NCI-H187 treated with DMSO at 0.1 percent for 48 hours (cell line): ENCODE measurements around the gene HES2.
"Not testable (repeated sequence)": the region's sequence is repeated elsewhere in the genome, so short reads cannot be mapped to it uniquely, and the experiment has no call there.

Experiments used
- DNase-seq: peaks from one replicate; lab custom pipeline; 2025; lab: John Stamatoyannopoulos, UW

HES2 gene

GRCh38 chr1:6437012-6437700, 17.4 kb upstream of the HES2 start:
- DNase-seq, result not testable (repeated sequence)

- DNase-seq, result not testable (repeated sequence)
These were observed 16.6 kb upstream of the HES2 start for GRCh38 chr1:6436277-6436676.

DNA sequence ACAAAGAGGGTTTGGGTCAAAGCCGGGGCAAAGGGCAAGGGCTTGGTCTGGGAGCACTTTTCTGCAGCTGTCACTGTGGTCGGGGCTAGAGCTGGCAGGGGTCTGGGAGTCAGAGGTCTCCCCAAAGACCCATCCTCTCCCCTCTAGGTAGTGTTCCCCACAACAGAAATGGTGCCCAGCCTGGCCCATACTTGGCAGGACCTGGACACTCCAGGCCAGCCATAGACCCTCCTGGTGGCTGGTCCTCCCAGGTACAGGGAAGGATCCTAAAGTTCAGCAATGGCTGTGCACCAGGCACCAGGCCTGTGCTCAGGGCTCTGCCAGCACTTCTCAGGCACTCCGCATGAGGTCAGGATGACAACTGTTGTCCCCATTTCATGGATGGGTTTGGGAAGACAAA, 15.8 kb upstream of the HES2 start:
- DNase-seq, result no peak

GRCh38 chr1:6435129-6435528, 15.4 kb upstream of the HES2 start:
- DNase-seq, result no peak

DNA sequence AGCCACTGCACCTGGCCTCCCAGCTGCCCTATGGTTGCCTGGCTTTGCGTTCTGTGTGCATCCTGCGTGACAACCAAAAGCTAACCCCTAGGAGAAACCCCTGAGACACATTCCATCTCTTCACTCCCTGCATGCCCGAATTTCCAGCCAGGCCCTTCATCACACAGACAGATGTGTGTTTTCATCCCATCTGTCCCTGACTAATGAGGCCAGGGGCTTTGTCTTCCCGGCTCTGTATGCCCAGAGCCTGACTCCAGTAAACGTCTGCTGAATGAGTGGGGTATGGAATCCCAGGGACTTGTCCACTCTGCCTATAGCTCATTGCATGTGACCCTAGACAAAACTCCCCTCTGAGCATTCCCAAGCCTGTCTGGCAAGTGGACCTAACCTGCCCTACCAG, 14.5 kb upstream of the HES2 start:
- no peak for DNase-seq

GRCh38 chr1:6431645-6432579, 12.2 kb upstream of the HES2 start:
- not testable (repeated sequence) for DNase-seq

GRCh38 chr1:6429660-6430411, 10.1 kb upstream of the HES2 start:
- not testable (repeated sequence) for DNase-seq

- DNase-seq, result not testable (repeated sequence)
These were observed 8.7 kb upstream of the HES2 start for GRCh38 chr1:6428453-6428852.

DNA sequence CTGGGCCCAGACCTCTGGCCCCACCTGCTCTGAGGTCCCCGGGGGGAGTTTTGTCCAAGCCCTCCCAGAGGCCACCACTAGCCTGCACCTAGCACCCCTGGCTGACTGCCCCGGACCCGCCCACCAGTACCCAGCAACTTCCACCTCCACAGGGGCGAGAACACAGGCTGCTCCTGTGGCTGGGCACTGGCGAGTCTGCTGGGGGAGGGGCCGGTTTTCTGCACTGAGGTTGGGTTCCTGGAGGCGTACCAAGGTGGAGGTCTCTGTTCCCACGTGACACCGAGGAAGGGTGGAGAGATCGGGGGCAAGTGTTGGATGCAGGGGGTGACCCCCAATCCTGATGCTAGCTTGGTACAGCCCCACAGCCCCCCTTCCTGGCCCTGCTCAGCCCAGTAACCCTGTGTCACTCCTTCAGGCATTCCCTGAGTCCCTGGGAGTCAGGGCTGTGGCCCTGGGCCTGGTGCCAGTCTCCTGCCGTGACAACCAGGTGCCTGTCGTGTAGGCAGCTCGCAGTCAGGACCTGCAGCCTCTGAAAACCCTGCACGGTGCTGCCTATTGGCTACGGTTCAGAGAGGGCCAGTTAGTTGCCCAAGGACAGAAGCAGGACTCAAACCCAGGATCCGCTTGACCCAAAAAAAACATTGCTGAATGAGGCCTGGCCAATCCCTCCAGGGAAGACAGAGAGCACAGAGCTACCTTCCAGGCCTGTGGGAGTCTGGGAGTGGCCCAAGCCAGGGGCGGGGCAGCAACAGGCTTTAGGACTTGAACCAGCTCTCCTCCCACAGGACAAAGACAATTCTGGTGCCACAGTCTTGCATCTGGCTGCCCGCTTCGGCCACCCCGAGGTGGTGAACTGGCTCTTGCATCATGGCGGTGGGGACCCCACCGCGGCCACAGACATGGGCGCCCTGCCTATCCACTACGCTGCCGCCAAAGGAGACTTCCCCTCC, 8.0 kb upstream of the HES2 start:
- no peak for DNase-seq

DNA sequence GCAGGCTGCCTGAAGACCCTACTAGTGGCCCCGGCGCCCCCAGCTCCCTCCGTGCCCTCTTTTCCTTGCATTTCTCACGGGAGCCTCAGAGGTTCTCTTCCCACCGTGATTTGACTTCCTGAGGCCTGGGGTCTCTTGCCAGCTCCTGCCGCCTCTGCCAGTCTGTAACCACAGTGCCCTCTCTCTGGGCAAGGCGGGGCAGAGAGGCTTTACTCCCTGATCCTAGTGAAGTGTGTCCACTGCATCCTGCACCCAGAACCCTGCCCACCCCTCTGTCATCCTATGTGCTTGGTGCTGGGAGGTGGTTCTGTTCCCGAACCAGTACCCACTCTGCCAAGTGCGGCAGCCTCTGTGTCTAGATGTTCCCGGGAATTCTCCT, 7.2 kb upstream of the HES2 start:
- no peak for DNase-seq

DNA sequence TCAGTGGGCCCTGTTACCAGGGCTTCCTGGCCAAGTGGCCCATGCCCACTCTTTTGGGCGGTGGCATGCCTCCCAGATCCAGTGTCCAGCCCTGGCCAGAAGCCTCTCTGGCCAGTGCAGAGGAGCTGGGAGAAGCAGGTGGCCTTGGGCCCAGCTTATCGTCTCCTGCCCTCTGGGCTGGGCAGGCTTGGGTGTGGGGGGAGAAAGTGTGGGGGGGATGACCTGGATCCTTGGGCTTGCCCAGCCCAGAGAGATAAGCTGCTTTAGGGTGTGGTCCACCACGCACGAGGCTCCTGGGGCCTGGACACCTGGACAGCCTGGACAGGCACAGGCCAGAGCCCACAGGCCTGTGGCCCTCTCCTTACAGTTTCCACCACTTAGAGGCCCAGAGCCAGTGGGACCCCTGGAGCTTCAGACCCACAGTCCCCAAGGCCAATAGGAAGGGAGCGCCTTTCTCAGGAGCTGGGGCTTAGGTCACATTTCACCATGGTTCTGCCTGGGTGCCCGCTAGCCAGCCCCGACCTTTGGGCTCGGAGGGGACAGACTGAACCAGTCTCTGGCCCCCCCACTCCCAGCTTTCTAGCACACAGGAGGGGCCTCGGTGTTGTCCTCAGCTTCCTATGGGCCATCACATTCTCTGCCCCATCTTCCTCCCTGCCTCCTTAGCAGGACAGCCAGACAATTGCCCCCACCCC, 6.7 kb upstream of the HES2 start:
- DNase-seq, result no peak

- no peak for DNase-seq
These were observed 5.9 kb upstream of the HES2 start for GRCh38 chr1:6425658-6426057.

DNA sequence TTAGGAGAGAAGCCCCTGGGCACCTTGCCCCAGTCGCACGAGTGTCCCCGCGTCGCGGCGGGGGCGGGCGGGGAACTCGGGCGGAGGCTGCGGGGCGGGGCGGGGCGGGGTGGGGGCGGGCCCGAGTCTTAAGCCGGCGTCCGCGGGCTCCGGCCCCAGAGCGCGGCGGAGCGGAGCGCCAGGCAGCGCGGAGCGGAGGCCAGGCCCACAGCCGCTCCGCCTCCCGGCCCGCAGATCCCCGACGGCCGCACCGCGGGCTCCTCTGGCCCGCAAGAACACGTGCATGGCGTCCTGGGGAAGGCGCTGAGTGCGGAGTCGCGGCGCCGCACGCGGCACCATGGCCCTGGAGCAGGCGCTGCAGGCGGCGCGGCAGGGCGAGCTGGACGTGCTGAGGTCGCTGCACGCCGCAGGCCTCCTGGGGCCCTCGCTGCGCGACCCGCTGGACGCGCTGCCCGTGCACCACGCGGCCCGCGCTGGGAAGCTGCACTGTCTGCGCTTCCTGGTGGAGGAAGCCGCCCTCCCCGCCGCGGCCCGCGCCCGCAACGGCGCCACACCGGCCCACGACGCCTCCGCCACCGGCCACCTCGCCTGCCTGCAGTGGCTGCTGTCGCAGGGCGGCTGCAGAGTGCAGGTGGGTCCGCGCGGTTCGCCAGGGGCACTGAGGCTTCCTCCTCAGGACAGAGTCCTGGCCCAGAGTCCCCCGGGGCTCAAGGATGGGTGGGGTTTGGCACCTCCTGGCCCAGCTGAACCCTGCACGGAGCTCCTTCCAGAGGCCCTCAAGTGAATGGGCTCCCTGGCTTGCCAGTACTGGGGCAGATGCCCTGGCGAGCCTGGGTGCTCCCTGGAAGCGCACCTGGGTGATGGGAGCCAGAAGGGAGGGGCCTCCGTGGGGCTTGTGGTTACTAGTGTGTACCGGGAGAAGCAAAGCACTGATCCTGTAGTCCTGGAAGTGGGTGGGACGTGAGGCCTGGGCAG, 5.2 kb upstream of the HES2 start, which contains the start of gene ESPN:
TSS of gene ESPN (plus strand) at position 158 of the 975 bp plus-strand sequence. CDS start at position 338, 180 bp downstream.
- DNase-seq, result no peak

- DNase-seq, result no peak
These were observed 4.4 kb upstream of the HES2 start for GRCh38 chr1:6424000-6424565.

GRCh38 chr1:6423321-6423999, 3.7 kb upstream of the HES2 start:
- no peak for DNase-seq

GRCh38 chr1:6421266-6421665, 1.5 kb upstream of the HES2 start:
- no peak for DNase-seq

DNA sequence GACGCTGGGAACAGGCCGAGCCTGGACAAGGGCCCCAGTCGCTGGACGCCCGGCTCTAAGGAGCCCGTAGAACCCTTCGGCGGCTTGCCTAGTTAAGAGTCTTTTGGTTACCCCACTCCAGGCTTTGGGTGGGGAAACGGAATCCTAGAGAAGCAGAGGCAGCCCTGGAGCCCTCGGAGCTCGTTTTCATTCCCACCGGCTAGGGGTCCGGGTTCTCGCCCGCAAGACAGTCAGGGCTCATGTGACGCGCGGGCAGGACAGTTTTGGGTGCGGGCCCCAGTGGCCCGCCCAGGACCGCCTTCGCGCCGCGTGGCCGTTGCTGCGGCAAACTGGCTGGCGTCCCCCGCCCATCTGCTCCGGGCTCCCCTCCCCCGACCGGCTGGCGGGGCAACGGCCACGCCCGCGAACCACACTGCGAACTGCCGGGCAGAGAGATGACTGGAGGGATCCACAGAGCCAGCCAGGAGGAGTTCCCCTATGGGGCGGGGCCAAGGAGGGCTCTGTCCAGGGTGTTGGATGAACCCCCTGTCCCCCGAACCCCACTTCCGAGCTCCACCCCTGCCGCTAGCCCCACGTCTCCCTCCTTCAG, 829 bp upstream of the HES2 start:
- no peak for DNase-seq

DNA sequence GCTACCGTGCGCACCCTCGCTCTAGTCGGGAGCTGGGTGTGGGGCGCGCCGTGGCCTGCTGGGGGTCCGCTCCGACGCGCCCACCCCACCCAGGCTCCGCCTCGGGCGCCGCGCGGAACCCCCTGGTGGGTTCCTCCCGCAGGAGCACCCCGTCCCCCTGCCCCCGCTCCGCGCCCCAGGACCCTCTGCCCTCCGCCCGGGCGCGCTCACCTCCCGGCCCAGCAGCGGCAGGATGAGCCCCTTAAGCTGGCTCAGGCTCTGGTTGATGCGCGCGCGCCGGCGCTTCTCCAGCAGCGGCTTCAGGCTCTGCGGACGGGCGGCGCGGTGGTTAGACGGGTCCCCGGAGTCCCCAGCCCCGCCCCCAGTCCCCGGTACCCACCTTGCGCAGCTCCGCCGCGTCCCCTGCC, 319 bp downstream of the HES2 start:
- DNase-seq, result no peak
